AG08395 (cell line): Measurements from ENCODE around the gene PASK.

Experiments
- DNase-seq: peaks from one replicate; pipeline ENCODE4 v3.0.0; 2012; ENCODE audit warnings: mixed read lengths, low spot score

Gene PASK

DNA sequence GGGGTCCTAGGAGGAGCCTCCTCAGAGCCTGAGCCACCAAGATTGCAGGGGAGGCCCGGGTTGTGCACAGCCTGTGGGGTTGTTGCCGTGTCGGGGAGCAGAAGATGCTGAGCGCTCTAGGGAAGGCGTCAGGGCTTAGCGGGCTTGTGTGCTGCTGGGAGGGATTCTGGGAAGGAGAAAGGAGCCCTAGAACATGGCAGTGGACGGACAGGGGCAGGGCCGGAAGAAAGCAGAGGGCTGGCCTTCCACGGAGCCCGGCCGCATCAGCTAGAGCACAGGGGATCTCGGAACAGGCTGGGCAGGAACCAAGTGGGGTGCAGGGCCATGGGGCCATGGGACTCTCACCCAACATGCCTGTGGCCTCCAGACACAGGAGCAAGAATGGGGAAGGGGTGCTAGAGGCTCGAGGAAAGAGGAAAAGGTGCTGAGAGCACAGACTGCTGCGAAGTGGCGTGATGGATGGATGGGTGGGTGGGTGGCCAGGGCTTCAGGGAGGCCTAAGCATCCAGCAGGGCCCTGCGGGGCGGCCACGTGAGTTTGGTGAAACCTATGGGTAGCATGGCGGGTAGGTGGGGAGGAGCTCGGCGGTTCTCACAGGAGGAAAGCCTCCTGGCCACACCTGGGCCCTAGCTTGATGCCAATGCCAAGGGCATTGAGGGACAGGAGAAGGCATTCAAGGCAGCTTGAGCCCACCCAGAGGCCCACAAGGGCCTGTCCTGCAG, 82.9 kb downstream of the PASK start:
- no peak for DNase-seq

- no peak for DNase-seq
Measured at GRCh38 chr2:241065355-241065803, 83.9 kb downstream of the PASK start.

DNA sequence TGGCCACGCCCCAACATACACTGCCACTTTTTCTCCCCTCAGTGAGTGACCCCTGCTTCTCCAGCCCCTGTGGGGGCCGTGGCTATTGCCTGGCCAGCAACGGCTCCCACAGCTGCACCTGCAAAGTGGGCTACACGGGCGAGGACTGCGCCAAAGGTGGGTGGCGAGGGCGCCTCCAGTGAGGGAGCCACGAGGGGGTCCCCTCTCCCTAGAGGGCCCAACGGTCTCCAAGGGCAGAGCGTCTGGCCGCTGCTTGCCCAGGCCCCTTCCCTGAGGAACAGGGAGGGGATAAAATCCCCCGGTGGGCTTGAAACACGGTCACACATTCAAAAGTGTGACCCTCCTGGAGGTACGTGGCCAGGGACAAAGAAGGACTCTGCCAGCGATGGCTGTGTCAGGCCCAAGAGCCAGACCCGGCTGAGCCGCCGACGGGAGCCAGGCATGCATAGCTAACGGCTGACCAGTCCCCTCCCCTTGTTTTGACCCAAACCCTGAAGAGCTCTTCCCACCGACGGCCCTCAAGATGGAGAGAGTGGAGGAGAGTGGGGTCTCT, 84.4 kb downstream of the PASK start:
- no peak for DNase-seq

- DNase-seq = no peak
Measured at GRCh38 chr2:241064008-241064801, 85.1 kb downstream of the PASK start.

- DNase-seq = no peak
Measured at GRCh38 chr2:241063587-241063986, 85.7 kb downstream of the PASK start.

GRCh38 chr2:241063093-241063551, 86.2 kb downstream of the PASK start:
- DNase-seq = no peak

- DNase-seq = no peak
Measured at GRCh38 chr2:241062389-241063092, 86.7 kb downstream of the PASK start.

GRCh38 chr2:241061275-241061674, 88.0 kb downstream of the PASK start:
- DNase-seq = peak; percentile 17
